K562 (cell line): ENCODE measurements around the gene TMEM207. TPM values are rescaled to one million over a fixed set of nuclear protein-coding genes. Genes with fewer than 3 reads are reported as not detected.

ENCODE experiments used
- ATAC-seq: fragments of 200-7000 bp; cut with Tn5 transposase; 3 replicates; pipeline ENCODE4 v1.9.1; 2020; ENCODE audit warnings: moderate library complexity
- BruUV-seq: library from RNA; stranded (reverse); fragments of 400-500 nt; replicated peaks from 2 replicates; lab custom pipeline; 2021; lab: Mats Ljungman, UMichigan
- CTCF ChIA-PET: fragments of 300-600 bp; formaldehyde crosslinking; extraction: SDS; loops from one replicate; lab custom pipeline; 2021; ENCODE audit warnings: low intra/inter-chr PET ratio; lab: Yijun Ruan, JAX
- POLR2A ChIA-PET: fragments of 300-600, 350-650 bp; sonication (Branson Sonifier 250); formaldehyde crosslinking; extraction: SDS; loops from one replicate; lab custom pipeline; 2021; ENCODE audit warnings: antibody characterized with exemption, inconsistent platforms; lab: Yijun Ruan, JAX
- DNase-seq, 4 experiments: peaks; one replicate each; pipeline versions ENCODE4 v3.0.0 to v3.0.0-alpha.2; 2011 to 2018; ENCODE audit warnings: low spot score in 3 of 4, mixed read lengths in 3 of 4; ENCODE audit errors: extremely low read depth in 1 of 4
- FAIRE-seq: peaks from 2 replicates; lab custom pipeline; 2011; peaks lifted over from hg19 to GRCh38; lab: Jason Lieb, UNC
- H2AFZ ChIP-seq: 2 replicates; pipeline ENCODE4 v1.6.0; 2011; ENCODE audit warnings: low read depth, low read length, control low read depth, inconsistent platforms
- H3K27ac ChIP-seq: fragments of 200-600 bp; 3 replicates; pipeline ENCODE4 v1.8.0; 2011; ENCODE audit warnings: low read depth, mild to moderate bottlenecking, control low read depth, inconsistent platforms, low read length, moderate library complexity, mixed read lengths; ENCODE audit errors: extremely low read depth
- H3K27me3 ChIP-seq, 2 experiments: fragments of 300-600 bp in 1 of 2; 2 replicates in 1 of 2; 3 replicates in 1 of 2; pipeline versions ENCODE4 v1.6.0 to v1.8.0; 2011; ENCODE audit warnings: inconsistent platforms in 2 of 2, low read length in 2 of 2, mild to moderate bottlenecking in 1 of 2, mixed read lengths in 1 of 2, moderate library complexity in 1 of 2; ENCODE audit not compliant: control insufficient read depth in 2 of 2, insufficient read depth in 2 of 2
- H3K36me3 ChIP-seq: fragments of 300-600 bp; 3 replicates; pipeline ENCODE4 v1.8.0; 2011; ENCODE audit warnings: mild to moderate bottlenecking, low read length, inconsistent platforms; ENCODE audit not compliant: control insufficient read depth, insufficient read depth
- H3K4me1 ChIP-seq, 2 experiments: fragments of 200-600 bp in 1 of 2; replicated peaks in 1 of 2; 2 replicates in 1 of 2; 3 replicates in 1 of 2; pipeline versions ENCODE4 v1.5.1 to v1.8.0; 2011; ENCODE audit warnings: inconsistent platforms in 2 of 2, low read length in 2 of 2, mild to moderate bottlenecking in 1 of 2, mixed read lengths in 1 of 2, moderate library complexity in 1 of 2; ENCODE audit not compliant: control insufficient read depth in 2 of 2, insufficient read depth in 2 of 2
- H3K4me2 ChIP-seq: 2 replicates; pipeline ENCODE4 v1.6.1; 2011; ENCODE audit warnings: low read length, control low read depth, inconsistent platforms, mixed read lengths; ENCODE audit not compliant: insufficient read depth
- H3K4me3 ChIP-seq: fragments of 200-600 bp; sonication (generic), shearing (Covaris generic); 2 replicates; pipeline ENCODE4 v1.5.1; 2016; ENCODE audit warnings: control low read depth, inconsistent platforms
- H3K79me2 ChIP-seq: fragments of 200-600 bp; 3 replicates; pipeline ENCODE4 v1.8.0; 2011; ENCODE audit warnings: low read length, inconsistent platforms; ENCODE audit not compliant: control insufficient read depth, insufficient read depth
- H3K9ac ChIP-seq, 2 experiments: 2 replicates each; pipeline versions ENCODE4 v1.6.0 to v1.6.1; 2011; ENCODE audit warnings: low read depth in 2 of 2, low read length in 2 of 2, control low read depth in 1 of 2, inconsistent platforms in 1 of 2, mild to moderate bottlenecking in 1 of 2, mixed read lengths in 1 of 2; ENCODE audit not compliant: insufficient read depth in 1 of 2
- H3K9me1 ChIP-seq: one replicate; pipeline ENCODE4 v1.6.0; 2011; ENCODE audit warnings: inconsistent platforms, mild to moderate bottlenecking, low read length, moderate library complexity; ENCODE audit not compliant: control insufficient read depth, insufficient read depth
- H3K9me3 ChIP-seq: replicated peaks from 2 replicates; pipeline ENCODE4 v1.5.1; 2011; ENCODE audit warnings: low read depth, low read length, inconsistent platforms; ENCODE audit not compliant: control insufficient read depth, insufficient read depth
- H4K20me1 ChIP-seq: replicated peaks from 2 replicates; pipeline ENCODE4 v1.6.1; 2011; ENCODE audit warnings: low read length, inconsistent platforms, mixed read lengths; ENCODE audit not compliant: control insufficient read depth, insufficient read depth
- FOXA1 ChIP-seq: fragments of 450-650 bp; IDR thresholded peaks from 2 replicates; pipeline ENCODE4 v1.6.1; 2016; ENCODE audit warnings: mild to moderate bottlenecking, borderline replicate concordance
- HMGXB4 ChIP-seq: sonication (generic); formaldehyde crosslinking; IDR thresholded peaks from 2 replicates; pipeline ENCODE4 v1.8.1; 2023; ENCODE audit warnings: mild to moderate bottlenecking, missing genetic modification reagents
- IRF1 ChIP-seq: sonication (generic); formaldehyde crosslinking; IDR thresholded peaks from 2 replicates; pipeline ENCODE4 v1.8.0; 2022; ENCODE audit warnings: missing genetic modification reagents, mild to moderate bottlenecking, borderline replicate concordance
- MTF1 ChIP-seq: fragments of 250-450 bp; sonication (Bioruptor Pico); IDR thresholded peaks from 2 replicates; pipeline ENCODE4 v1.9.0; 2021; ENCODE audit warnings: moderate library complexity, mild to moderate bottlenecking, inconsistent platforms, borderline replicate concordance
- SMARCA4 ChIP-seq: fragments of 450-650 bp; IDR thresholded peaks from 2 replicates; pipeline ENCODE4 v1.6.1; 2016
- SRSF3 ChIP-seq: fragments of 200-400 bp; formaldehyde crosslinking; IDR thresholded peaks from 2 replicates; pipeline ENCODE4 v1.6.1; 2016; ENCODE audit warnings: mild to moderate bottlenecking, low read length, moderate library complexity; ENCODE audit not compliant: insufficient read depth
- SRSF9 ChIP-seq: fragments of 200-400 bp; formaldehyde crosslinking; IDR thresholded peaks from 2 replicates; pipeline ENCODE4 v1.6.1; 2017; ENCODE audit warnings: low read depth, low read length, borderline replicate concordance
- THAP12 ChIP-seq: fragments of 250-450 bp; sonication (Bioruptor Pico); IDR thresholded peaks from 2 replicates; pipeline ENCODE4 v1.9.0; 2021; ENCODE audit warnings: mild to moderate bottlenecking, inconsistent platforms
- YY1 ChIP-seq, 3 experiments: IDR thresholded peaks; 2 replicates each; pipeline ENCODE4 v1.6.1; 2011; ENCODE audit warnings: low read length in 2 of 3, mild to moderate bottlenecking in 2 of 3, moderate library complexity in 2 of 3, borderline replicate concordance in 1 of 3, control low read depth in 1 of 3, low read depth in 1 of 3; ENCODE audit not compliant: insufficient read depth in 3 of 3, insufficient replicate concordance in 2 of 3, control insufficient read depth in 1 of 3, insufficient read length in 1 of 3; ENCODE audit errors: extremely low read depth in 1 of 3
- ZBTB12 ChIP-seq: fragments of 250-450 bp; sonication (Bioruptor Pico); IDR thresholded peaks from 2 replicates; pipeline ENCODE4 v1.4.0; 2020
- ZNF436 ChIP-seq: fragments of 250-450, 450-650 bp; sonication (Bioruptor Pico); formaldehyde crosslinking; IDR thresholded peaks from 2 replicates; pipeline ENCODE4 v1.7.0; 2020; ENCODE audit warnings: mild to moderate bottlenecking
- whole genome bisulfite sequencing: fragments of 100-300 bp; shearing (Covaris generic); methylation state at CpG from one replicate; pipeline ENCODE4 v1.1.6; 2016; ENCODE audit warnings: low coverage, mixed read lengths; ENCODE audit not compliant: insufficient coverage; ENCODE audit errors: missing lambda C conversion rate; 5-methylcytosine and 5-hydroxymethylcytosine counted together
- in situ Hi-C: fragments of 300-500 bp; cut with MboI; formaldehyde crosslinking; loops from 4 replicates; pipeline ENCODE4 v1.15.0; 2018; ENCODE audit warnings: inconsistent platforms, mixed read lengths
- intact Hi-C: fragments of 100-400 bp; cut with micrococcal nuclease; formaldehyde crosslinking; loops from 2 replicates; pipeline ENCODE4 v1.14.2; 2022
- polyA plus RNA-seq, 8 experiments: library from polyadenylated mRNA; depleted of rRNA in 4 of 8; stranded (reverse) in 5 of 8; unstranded in 3 of 8; fragments of >200 nt; fragmentation: Nextera tagmentation in 2 of 8; fragmentation: Illumina TruSeq in 1 of 8; extraction: Ambion mirVana in 2 of 8; extraction: Trizol in 1 of 8; gene quantifications; 2 replicates each; pipeline versions ENCODE4 v1.2.1 to v1.2.3, GENCODE V29; 2011 to 2014; ENCODE audit warnings: inconsistent platforms in 1 of 8, missing spikeins in 1 of 8
- total RNA-seq, 7 experiments: library from RNA; depleted of rRNA in 6 of 7; stranded (reverse); fragments of >200 nt in 6 of 7; fragmentation: Illumina TruSeq in 2 of 7; extraction: Trizol in 2 of 7; gene quantifications; 2 replicates each; pipeline versions ENCODE4 v1.2.1 to v1.2.3, GENCODE V29; 2011 to 2021; ENCODE audit warnings: low replicate concordance in 1 of 7

TMEM207 gene
- total and polyA plus RNA-seq, 9 of the 15 experiments (the other 6 are each of a cell fraction or from before 2014, with no cell fraction given) = 0.04 to 0.10 (median 0.04) TPM; not detected in 4

DNA sequence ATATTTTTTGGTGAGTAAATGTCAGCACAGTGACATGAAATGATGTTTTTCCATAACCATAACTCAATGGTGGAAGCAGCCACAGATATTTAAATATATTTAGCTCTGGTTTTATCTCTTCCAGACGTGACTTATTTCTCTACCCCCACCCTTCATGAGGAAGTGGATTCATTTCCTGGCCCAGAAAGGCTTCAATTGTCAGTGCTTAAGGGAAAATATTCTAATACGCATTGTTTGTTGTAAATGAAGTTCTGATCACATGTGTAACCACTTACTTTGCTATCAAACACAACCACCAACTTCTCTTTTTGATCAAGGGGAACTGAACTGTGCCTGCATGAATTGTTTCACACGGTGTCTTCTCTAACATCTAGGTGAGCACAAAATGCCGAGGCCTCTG lies 47.7 kb downstream of the TMEM207 start (continued):
- TF ChIP-seq HMGXB4 (CRISPR knock-in tag) = no peak
- no peak for TF ChIP-seq IRF1 (CRISPR knock-in tag)
- TF ChIP-seq, all 486 proteins: peak for 0

GRCh38 chr3:190399677-190400076 lies 50.0 kb downstream of the TMEM207 start:
- ChIA-PET POLR2A (interaction anchor here (0.6 kb wide), 2 partner anchors 10 to 280 kb away, joined by 3 read pairs; no protein-coding TSS in a partner anchor), CTCF (no interaction called here)
- H3K27ac ChIP-seq = no peak overlapping the region
- TF ChIP-seq FOXA1 (no peak), ZBTB12 (CRISPR knock-in tag) (no peak), YY1 (IDR thresholded peaks at IDR 0.05; ENCODE audit: borderline replicate concordance in 1 of 3, control insufficient read depth in 1 of 3, extremely low read depth in 1 of 3, insufficient read depth in 3 of 3, insufficient read length in 1 of 3, insufficient replicate concordance in 2 of 3, low read depth in 1 of 3, low read length in 2 of 3) (no peak), MTF1 (CRISPR knock-in tag) (no peak), THAP12 (CRISPR knock-in tag) (no peak), SRSF3 (no peak), ZNF436 (no peak), SRSF9 (no peak), SMARCA4 (no peak)
- DNase-seq = no peak
- no peaks in the 10 kb centered on the region for H3K4me1 ChIP-seq
- BruUV-seq = no TSS peak
- H4K20me1 ChIP-seq = no peaks in the 10 kb centered on the region
- no peaks in the 10 kb centered on the region; the same call in 1 of the 2 replicates for H3K9me3 ChIP-seq
- H3K36me3 ChIP-seq = no peaks in the 10 kb centered on the region
- H3K4me3 ChIP-seq = no peak overlapping the region
- WGBS = 3% methylated on average over 8 of the region's 8 CpGs
- no peak for FAIRE-seq
- ATAC-seq = no peak
- H3K79me2 ChIP-seq = no peaks in the 10 kb centered on the region
- in situ Hi-C loops (no loop called here), intact Hi-C loops (no loop called here)
- H2AFZ ChIP-seq = no peak overlapping the region
- H3K9ac ChIP-seq = no peak overlapping the region
- H3K27me3 ChIP-seq = no peaks in the 10 kb centered on the region
- H3K4me2 ChIP-seq = no peak overlapping the region
- no peaks in the 10 kb centered on the region for H3K9me1 ChIP-seq
